Measurements from ENCODE around the gene MEGF6.

Gene MEGF6

GRCh38 chr1:3519301-3519885 lies 91.9 kb downstream of the MEGF6 start:
- no peak for DNase-seq (ENCODE audit: low read depth)

- no peak for DNase-seq (ENCODE audit: low read depth)
These were observed 92.6 kb downstream of the MEGF6 start for GRCh38 chr1:3518756-3519155.

- no peak for DNase-seq (ENCODE audit: low read depth)
These were observed 93.1 kb downstream of the MEGF6 start for GRCh38 chr1:3518256-3518655.

DNA sequence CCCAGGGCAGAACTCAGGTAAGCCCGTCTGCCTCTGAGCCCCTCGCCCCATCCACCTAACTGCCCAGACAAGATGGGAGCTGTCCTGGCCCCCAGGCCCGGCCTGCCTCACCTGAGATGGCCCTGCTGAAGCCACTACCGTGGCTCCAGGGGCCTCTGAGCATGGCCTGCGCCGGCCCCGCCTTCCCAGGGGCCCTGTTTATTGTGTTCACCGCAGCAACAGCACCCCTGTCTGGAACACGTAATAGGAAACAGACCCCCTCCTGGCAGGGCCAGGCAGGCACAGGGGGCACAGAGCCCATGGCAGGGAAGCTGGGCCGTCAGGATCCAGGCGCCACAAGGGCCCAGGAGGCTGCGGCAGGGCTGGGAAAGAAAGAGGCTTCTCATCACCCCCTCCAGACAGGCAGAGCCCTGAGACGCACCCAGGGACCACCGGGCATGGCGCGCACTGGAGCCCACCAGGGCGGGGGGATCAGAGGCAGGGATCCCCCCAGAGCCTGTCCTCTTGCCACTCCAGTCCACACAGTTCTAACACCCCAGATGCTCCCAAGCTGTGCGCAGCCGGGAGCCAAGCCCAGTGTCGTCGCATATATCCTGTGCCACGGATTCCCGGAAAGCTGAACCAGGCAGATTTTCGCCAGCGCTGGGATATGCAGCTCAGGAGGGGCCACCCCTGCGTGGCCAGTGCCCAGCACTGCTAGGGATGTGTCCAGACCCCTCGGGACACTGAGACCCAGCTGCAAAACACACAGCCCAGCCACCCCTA lies 94.2 kb downstream of the MEGF6 start:
- DNase-seq (ENCODE audit: low read depth), result no peak

GRCh38 chr1:3516481-3516869 lies 94.8 kb downstream of the MEGF6 start:
- DNase-seq (ENCODE audit: low read depth), result no peak

GRCh38 chr1:3515774-3516480 lies 95.4 kb downstream of the MEGF6 start:
- no peak for DNase-seq (ENCODE audit: low read depth)

- no peak for DNase-seq (ENCODE audit: low read depth)
These were observed 96.0 kb downstream of the MEGF6 start for GRCh38 chr1:3515272-3515671.

- no peak for DNase-seq (ENCODE audit: low read depth)
These were observed 96.9 kb downstream of the MEGF6 start for GRCh38 chr1:3514404-3514803.

DNA sequence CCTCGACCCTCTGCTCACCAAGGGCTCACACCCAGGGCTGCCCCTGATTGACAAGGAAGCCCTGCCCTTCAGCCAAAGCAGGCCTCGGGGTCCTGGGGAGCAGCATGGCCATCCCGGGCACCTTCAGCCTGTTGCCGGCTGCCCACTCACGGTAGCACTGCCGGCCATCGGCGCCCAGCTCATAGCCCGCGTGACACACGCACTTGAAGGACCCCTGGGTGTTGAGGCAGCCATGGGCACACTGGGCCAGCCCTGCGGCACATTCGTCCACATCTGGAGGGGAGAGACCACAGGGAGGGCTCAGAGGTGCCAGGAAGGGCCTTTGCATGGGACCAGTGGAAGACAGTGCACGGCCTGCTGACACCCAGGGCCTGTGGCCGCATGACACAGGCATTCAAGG lies 99.5 kb downstream of the MEGF6 start:
- DNase-seq (ENCODE audit: low read depth), result no peak

- DNase-seq (ENCODE audit: low read depth), result no peak
These were observed 100.0 kb downstream of the MEGF6 start for GRCh38 chr1:3511306-3511705.

DNA sequence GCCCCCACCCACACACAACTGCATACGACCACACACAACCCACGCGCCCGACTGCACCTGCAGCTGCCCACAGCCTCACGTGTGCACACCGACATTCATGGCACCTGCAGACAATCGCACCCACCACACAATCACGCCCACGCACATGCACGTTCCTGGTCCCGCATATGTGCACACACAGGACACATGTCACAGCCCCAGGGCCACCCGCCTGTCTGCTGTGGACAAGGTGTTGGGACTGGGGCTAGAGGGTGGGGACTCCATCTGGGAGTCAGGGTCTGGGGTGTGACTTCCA lies 100.4 kb downstream of the MEGF6 start:
- DNase-seq (ENCODE audit: low read depth), result no peak

DNA sequence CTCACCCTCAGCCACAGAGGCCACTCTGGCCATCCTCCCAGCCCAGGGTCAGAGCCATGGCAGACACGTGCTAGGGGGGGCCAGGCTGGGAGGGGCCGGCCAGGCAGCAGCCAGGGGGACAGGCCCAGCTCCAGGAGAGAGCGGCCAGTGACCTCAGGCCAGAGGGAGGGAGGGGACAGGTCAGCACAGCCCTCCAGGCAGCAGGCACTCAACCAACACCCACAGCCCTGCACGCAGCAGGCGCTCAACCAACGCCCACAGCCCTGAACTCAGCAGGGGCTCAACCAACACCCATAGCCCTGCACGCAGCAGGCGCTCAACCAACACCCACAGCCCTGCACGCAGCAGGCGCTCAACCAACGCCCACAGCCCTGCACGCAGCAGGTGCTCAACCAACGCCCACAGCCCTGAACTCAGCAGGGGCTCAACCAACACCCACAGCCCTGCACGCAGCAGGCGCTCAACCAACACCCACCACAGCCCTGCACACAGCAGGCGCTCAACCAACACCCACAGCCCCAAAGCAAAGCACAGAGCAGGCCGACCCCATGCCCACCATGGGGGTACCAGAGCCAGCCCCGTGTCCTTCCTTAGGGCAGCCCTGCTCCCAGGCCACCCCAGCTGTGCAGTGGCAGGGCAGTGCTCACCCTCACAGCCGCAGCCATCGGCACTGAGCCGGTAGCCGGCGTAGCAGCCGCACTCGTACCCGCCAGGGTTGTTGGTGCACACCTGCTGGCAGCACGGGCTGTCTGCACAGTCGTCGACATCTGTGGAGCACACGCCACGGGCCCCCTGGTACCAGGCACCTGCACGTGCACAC lies 101.0 kb downstream of the MEGF6 start:
- no peak for DNase-seq (ENCODE audit: low read depth)

GRCh38 chr1:3509721-3510120 lies 101.6 kb downstream of the MEGF6 start:
- DNase-seq (ENCODE audit: low read depth), result no peak

GRCh38 chr1:3508757-3509415 lies 102.4 kb downstream of the MEGF6 start:
- no peak for DNase-seq (ENCODE audit: low read depth)

GRCh38 chr1:3507636-3508275 lies 103.6 kb downstream of the MEGF6 start:
- no peak for DNase-seq (ENCODE audit: low read depth)

DNA sequence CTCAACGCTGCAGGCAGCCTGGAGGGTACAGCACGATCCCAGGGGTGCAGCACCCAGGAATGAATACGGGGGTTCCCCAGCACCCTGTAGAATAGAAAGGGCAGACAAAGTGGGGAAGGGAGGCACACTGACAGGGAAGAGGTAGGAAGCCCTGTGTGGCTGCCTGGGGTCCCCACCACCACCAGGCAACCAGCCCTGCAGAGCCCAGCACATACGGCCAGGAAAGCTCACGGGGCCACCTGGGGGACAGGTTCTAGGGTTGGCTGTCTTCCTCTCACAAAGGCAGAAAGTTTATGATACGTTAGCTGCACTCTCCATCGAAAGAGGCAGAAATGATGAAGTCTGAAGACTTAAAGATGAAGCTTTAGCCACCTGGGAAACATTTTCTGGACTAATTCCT lies 104.4 kb downstream of the MEGF6 start:
- no peak for DNase-seq (ENCODE audit: low read depth)

DNA sequence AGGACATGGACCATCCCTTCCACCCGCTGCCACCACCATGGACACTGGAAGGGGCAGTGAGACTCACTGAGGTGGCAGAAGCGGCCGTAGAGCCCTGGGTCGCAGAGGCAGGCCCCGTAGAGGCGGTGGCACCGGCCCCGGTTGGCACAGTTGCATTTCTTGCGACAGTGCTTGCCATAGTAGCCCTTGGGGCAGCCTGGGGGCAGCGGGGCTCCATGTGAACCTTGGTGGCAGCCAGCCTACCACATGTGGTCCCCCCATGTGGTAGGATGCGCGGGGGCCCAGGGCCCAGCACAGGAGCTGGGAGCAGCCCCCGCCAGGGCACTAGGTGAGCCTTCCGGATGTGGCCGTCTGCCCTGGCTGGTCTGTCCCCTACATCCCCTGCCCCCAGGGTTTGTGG lies 105.3 kb downstream of the MEGF6 start:
- DNase-seq (ENCODE audit: low read depth), result no peak

DNA sequence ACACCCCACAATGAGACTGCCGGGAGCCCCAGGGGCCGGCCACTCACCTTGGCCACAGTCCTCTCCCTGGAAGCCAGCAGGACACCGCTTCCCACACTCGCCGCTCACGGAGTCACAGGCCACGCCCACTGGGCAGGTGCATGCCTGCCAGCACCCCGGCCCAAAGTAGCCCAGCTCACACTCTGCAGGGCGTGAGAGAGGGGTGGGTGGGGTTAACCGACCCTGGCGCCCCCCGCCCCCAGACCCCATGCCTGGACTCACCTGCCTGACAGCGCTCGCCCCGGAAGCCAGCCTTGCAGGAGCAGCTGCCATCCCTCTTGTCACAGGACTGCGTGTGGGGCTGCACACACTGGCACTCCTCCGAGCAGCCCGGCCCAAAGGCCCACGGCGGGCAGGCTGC lies 106.1 kb downstream of the MEGF6 start:
- DNase-seq (ENCODE audit: low read depth), result no peak

GRCh38 chr1:3504822-3505153 lies 106.5 kb downstream of the MEGF6 start:
- no peak for DNase-seq (ENCODE audit: low read depth)

DNA sequence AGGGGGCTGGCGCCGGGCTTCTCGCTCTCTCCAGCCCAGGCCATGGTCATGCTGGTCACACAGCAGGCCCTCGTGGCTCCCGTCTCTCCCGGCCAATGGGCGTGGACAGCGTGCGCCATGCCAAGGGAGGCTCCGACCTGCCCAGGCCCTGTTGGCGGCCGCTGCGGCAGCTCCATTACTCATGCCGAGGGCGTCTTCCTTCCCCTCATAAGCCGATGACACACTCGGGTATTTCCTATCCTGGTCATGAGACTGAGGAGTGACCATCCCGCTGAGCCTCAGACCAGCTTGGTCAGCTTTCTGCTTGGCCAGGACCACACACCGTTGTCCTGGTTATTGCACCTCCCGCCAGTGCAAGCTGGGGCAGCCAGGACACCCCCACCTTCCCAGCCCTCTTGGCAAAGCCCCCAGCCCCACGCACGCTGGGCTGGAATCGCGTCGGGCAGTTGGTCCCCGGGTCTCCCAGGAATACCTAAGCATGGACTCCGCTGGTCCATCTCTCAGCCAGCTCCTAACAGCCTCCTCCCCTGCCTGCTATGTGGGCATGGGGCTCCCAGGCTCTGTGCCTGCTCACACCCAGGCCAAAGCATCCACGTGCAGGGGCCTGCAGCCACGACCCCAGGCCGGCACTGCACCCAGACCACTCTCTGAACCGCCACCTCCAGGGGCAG lies 107.0 kb downstream of the MEGF6 start:
- DNase-seq (ENCODE audit: low read depth), result no peak

GRCh38 chr1:3503525-3503886 lies 107.8 kb downstream of the MEGF6 start:
- DNase-seq (ENCODE audit: low read depth), result no peak
